Stomach (tissue), 9 donors: Measurements from ENCODE around the gene NFE2L3. TPM values are rescaled to one million over a fixed set of nuclear protein-coding genes. Genes with fewer than 3 reads are reported as not detected.

Experiments
- DNase-seq, 2 donors: peaks; one replicate each; pipeline versions ENCODE4 v3.0.0 to v3.0.0-alpha.2; 2013 to 2019
- H3K27ac ChIP-seq, 5 donors: fragments of 200-600 bp in 4 of 5; sonication (generic) in 4 of 5; one replicate each; pipeline ENCODE4 v1.5.1; 2013 to 2019; ENCODE audit warnings: mild to moderate bottlenecking in 1 of 5, moderate library complexity in 1 of 5
- H3K27me3 ChIP-seq, 3 donors: fragments of 200-600 bp; sonication (generic); one replicate each; pipeline ENCODE4 v1.5.1; 2017 to 2019; ENCODE audit warnings: mixed run types in 1 of 3
- H3K36me3 ChIP-seq, 4 donors: fragments of 200-600 bp; sonication (generic); 1 replicate in 3 of 4; 2 replicates in 1 of 4; pipeline ENCODE4 v1.5.1; 2016 to 2019
- H3K4me1 ChIP-seq, 4 donors: fragments of 200-600 bp; sonication (generic); one replicate each; pipeline ENCODE4 v1.5.1; 2016 to 2019
- H3K4me3 ChIP-seq, 4 donors: fragments of 200-600 bp; sonication (generic) in 3 of 4; one replicate each; pipeline ENCODE4 v1.5.1; 2016 to 2019; ENCODE audit warnings: mild to moderate bottlenecking in 1 of 4
- H3K9me3 ChIP-seq, 4 donors: fragments of 200-600 bp; sonication (generic); one replicate each; pipeline ENCODE4 v1.5.1; 2016 to 2019
- CTCF ChIP-seq, 7 experiments: fragments of 450-650 bp in 4 of 7; fragments of 200-600 bp in 3 of 7; sonication (generic) in 3 of 7; IDR thresholded peaks; one replicate each; pipeline ENCODE4 v1.5.1; 2016 to 2019; ENCODE audit warnings: antibody characterized with exemption in 7 of 7, control low read depth in 2 of 7, mild to moderate bottlenecking in 1 of 7
- EP300 ChIP-seq: sonication (generic); formaldehyde crosslinking; IDR thresholded peaks from one replicate; pipeline ENCODE4 v1.6.1; 2017; ENCODE audit warnings: antibody characterized with exemption
- POLR2A ChIP-seq, 4 donors: fragments of 450-650 bp; IDR thresholded peaks; one replicate each; pipeline ENCODE4 v1.6.1; 2016; ENCODE audit warnings: antibody characterized with exemption in 4 of 4, control low read depth in 2 of 4, mild to moderate bottlenecking in 1 of 4, moderate library complexity in 1 of 4
- POLR2AphosphoS5 ChIP-seq, 3 donors: sonication (generic); formaldehyde crosslinking; IDR thresholded peaks; one replicate each; pipeline ENCODE4 v1.6.1; 2016; ENCODE audit warnings: antibody characterized with exemption in 3 of 3
- WGBS, 5 donors: extraction: QIAGEN DNeasy Blood & Tissue Kit in 3 of 5; methylation state at CpG; one replicate each; pipeline versions ENCODE4 v1.1.5 to v1.1.7; 2013 to 2018; 5-methylcytosine and 5-hydroxymethylcytosine counted together
- intact Hi-C: fragments of 100-400 bp; cut with DNase I; formaldehyde crosslinking; loops from one replicate; pipeline ENCODE4 v1.15.1; 2023; ENCODE audit warnings: low total_unique reads
- polyA plus RNA-seq, 3 donors: library from polyadenylated mRNA; stranded (reverse); fragments of 200-250 nt; gene quantifications; one replicate each; pipeline ENCODE4 v1.2.3, GENCODE V29; 2013
- total RNA-seq, 5 donors: library from RNA; depleted of rRNA; stranded (reverse); fragments of >200 nt; gene quantifications; one replicate each; pipeline versions ENCODE4 v1.1.0 to v1.2.3, GENCODE V29; 2014 to 2016
- donor health status: healthy with polysubstance abuse.
- donor health status: Bipolar disorder and iron deficiency.
- donor health status: healthy.

NFE2L3 gene
- total and polyA plus RNA-seq, 8 donors = 1.4 to 7.7 (median 4.9) TPM; not detected in 1

DNA sequence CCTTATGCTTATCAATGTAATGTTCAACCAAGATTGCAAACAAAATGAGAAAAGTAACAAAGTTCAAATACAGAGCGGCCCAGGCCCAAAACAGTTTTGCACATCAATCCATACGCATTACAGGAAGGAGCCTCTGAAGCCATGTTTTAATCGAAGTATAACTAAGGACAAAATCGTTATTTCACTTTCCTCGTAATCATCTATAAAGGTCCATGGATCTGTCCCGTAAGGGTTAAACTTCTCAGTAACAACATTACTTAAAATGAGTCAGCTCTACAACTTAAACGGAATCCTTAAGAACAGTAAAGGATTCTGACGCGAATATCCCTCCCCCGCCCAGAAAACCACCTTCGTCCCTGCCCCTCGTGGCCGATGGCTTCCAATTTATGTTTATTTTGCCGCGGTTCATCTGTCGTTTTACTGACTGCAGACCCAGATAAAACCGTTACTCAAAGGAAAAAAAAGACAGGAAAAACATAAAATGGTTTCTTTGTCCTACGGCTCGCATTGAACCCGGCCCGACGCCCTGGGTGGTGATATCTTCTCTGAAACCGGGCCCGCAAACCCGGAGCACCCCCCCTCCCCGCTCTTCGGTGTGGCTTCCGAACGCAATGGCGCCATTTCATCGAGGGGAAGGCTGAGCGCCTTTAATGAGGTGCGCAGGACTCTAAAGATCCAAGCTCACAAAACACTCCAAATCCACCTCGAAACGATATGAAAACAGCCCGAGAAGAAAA, 47.5 kb downstream of the NFE2L3 start:
- Histone ChIP-seq H3K4me3 (peak overlapping the region; percentile 92 to 96 (median 94)), H3K4me1 (peaks cover 40 to 58% (median 51%) of the 10 kb centered on the region in 4 donors), H3K27me3 (no peaks in the 10 kb centered on the region), H3K36me3 (peaks cover 30 to 33% (median 32%) of the 10 kb centered on the region in 4 donors), H3K27ac (peak overlapping the region; percentile 98 to 100 (median 100)), H3K9me3 (no peaks in the 10 kb centered on the region)
- WGBS, 5 donors = 0 to 1% (median 0%) methylated on average over 36 of the region's 36 CpGs
- TF ChIP-seq CTCF (IDR thresholded peaks at IDR 0.05) (no peak), POLR2AphosphoS5 (IDR thresholded peaks at IDR 0.05) (peak in 2 of 3 donors; percentile 41 to 42), POLR2A (IDR thresholded peaks at IDR 0.05) (peak in 1 of 4 donors; percentile 28)
- peak; percentile 70 to 91 for DNase-seq
- intact Hi-C loops = no loop called here

DNA sequence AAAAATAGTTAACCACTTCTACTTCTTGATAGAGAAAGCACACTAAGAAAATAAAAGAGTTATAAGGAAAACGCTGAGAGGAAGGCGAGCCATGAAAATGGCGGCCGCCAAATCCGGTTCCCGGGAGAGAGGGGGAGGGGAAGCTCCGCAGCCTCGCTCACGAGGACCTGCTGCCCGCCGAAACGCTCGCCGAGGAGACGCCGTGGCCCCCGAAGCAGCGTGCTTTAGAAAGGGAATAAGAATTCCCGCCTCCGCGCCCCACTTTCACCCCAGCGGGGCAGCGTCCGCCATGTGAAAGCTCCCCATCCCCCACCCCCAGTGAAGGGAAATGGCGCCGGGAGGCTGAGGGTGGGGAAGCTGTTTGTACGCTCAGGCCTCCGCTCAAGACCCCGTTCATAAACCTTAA, 48.0 kb downstream of the NFE2L3 start:
- 0 to 1% (median 1%) methylated on average over 25 to 29 of the region's 29 CpGs for WGBS, 5 donors
- intact Hi-C loops = no loop called here
- Histone ChIP-seq H3K9me3 (no peaks in the 10 kb centered on the region), H3K4me3 (peak overlapping the region; percentile 92 to 96 (median 94)), H3K36me3 (peaks cover 24 to 30% (median 26%) of the 10 kb centered on the region in 4 donors), H3K27me3 (no peaks in the 10 kb centered on the region), H3K27ac (peak overlapping the region; percentile 98 to 100 (median 100)), H3K4me1 (peaks cover 41 to 58% (median 51%) of the 10 kb centered on the region in 4 donors)
- TF ChIP-seq EP300 = no peak
- no peak for TF ChIP-seq POLR2A (IDR thresholded peaks at IDR 0.05)
- TF ChIP-seq POLR2AphosphoS5 (IDR thresholded peaks at IDR 0.05) = no peak
- TF ChIP-seq CTCF (IDR thresholded peaks at IDR 0.05) = no peak
- peak; percentile 71 to 90 for DNase-seq

GRCh38 chr7:26200444-26201246, 48.6 kb downstream of the NFE2L3 start, which contains the start of gene HNRNPA2B1:
HNRNPA2B1 (minus strand) TSS chr7:26200746; CDS start chr7:26200577, 169 bp downstream.
- Histone ChIP-seq H3K4me3 (peak within 1 kb of the TSS; percentile 92 to 96 (median 94)), H3K27ac (peak within 1 kb of the TSS; percentile 98 to 100 (median 100)), H3K4me1 (peaks cover 38 to 58% (median 51%) of the 10 kb centered on the region in 4 donors), H3K36me3 (peaks cover 19 to 30% (median 21%) of the 10 kb centered on the region in 4 donors), H3K27me3 (no peaks in the 10 kb centered on the region), H3K9me3 (no peaks in the 10 kb centered on the region)
- TF ChIP-seq POLR2A (IDR thresholded peaks at IDR 0.05) (peak in 3 of 4 donors; percentile 91 to 100 (median 99)), CTCF (IDR thresholded peaks at IDR 0.05) (peak in 2 of 7 experiments; percentile 15 to 19), POLR2AphosphoS5 (IDR thresholded peaks at IDR 0.05) (peak; percentile 95 to 100 (median 100)), EP300 (no peak)
- intact Hi-C loops = no loop called here
- peak; percentile 98 to 99 for DNase-seq
- WGBS, 5 donors = 0 to 1% (median 0%) methylated on average over 40 to 71 of the region's 71 CpGs
